WERI-Rb-1 (cell line): ENCODE results near the gene EDA.

Experiments
- DNase-seq: peaks from one replicate; pipeline ENCODE4 v3.0.0-alpha.2; 2020
- H3K27ac ChIP-seq: fragments of 250-450 bp; sonication (Bioruptor Pico); 2 replicates; pipeline ENCODE4 v1.5.1; 2020; ENCODE audit warnings: mild to moderate bottlenecking, moderate library complexity
- H3K27me3 ChIP-seq: fragments of 250-450 bp; sonication (Bioruptor Pico); 2 replicates; pipeline ENCODE4 v1.5.1; 2021; ENCODE audit warnings: mild to moderate bottlenecking, low read depth, moderate library complexity; ENCODE audit not compliant: insufficient read depth, severe bottlenecking
- H3K36me3 ChIP-seq: fragments of 250-450 bp; sonication (Bioruptor Pico); 2 replicates; pipeline ENCODE4 v1.5.1; 2020; ENCODE audit warnings: mild to moderate bottlenecking, moderate library complexity
- H3K4me3 ChIP-seq: 2 replicates; pipeline ENCODE4 v1.5.1; 2011; ENCODE audit warnings: low read depth, mild to moderate bottlenecking, control low read depth, low read length
- H3K9me3 ChIP-seq: fragments of 250-450 bp; sonication (Bioruptor Pico); 2 replicates; pipeline ENCODE4 v1.5.1; 2021; ENCODE audit warnings: mild to moderate bottlenecking, moderate library complexity; ENCODE audit not compliant: severe bottlenecking
- TF ChIP-seq, protein P1 (sequence below): IDR thresholded peaks from 2 replicates; pipeline ENCODE4 v1.5.1; 2011; ENCODE audit warnings: low read depth, mild to moderate bottlenecking, control low read depth, inconsistent platforms, low read length

EDA gene

GRCh38 chrX:69793260-69793935, 177.5 kb downstream of the EDA start:
- no peak for DNase-seq
- Histone ChIP-seq H3K4me3 (no peak overlapping the region), H3K27ac (no peak overlapping the region), H3K9me3 (no peaks in the 10 kb centered on the region), H3K36me3 (no peaks in the 10 kb centered on the region), H3K27me3 (peaks cover 2% of the 10 kb centered on the region)
- TF ChIP-seq, protein P1, sequence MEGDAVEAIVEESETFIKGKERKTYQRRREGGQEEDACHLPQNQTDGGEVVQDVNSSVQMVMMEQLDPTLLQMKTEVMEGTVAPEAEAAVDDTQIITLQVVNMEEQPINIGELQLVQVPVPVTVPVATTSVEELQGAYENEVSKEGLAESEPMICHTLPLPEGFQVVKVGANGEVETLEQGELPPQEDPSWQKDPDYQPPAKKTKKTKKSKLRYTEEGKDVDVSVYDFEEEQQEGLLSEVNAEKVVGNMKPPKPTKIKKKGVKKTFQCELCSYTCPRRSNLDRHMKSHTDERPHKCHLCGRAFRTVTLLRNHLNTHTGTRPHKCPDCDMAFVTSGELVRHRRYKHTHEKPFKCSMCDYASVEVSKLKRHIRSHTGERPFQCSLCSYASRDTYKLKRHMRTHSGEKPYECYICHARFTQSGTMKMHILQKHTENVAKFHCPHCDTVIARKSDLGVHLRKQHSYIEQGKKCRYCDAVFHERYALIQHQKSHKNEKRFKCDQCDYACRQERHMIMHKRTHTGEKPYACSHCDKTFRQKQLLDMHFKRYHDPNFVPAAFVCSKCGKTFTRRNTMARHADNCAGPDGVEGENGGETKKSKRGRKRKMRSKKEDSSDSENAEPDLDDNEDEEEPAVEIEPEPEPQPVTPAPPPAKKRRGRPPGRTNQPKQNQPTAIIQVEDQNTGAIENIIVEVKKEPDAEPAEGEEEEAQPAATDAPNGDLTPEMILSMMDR: no peak

- H3K36me3 ChIP-seq: no peaks in the 10 kb centered on the region
- no peak overlapping the region for H3K27ac ChIP-seq
- H3K27me3 ChIP-seq: no peaks in the 10 kb centered on the region
- no peaks in the 10 kb centered on the region for H3K9me3 ChIP-seq
- no peak overlapping the region for H3K4me3 ChIP-seq
- TF ChIP-seq, protein P1: no peak
- no peak for DNase-seq
Measured at GRCh38 chrX:69795702-69796101, 179.8 kb downstream of the EDA start.

GRCh38 chrX:69807400-69807799, 191.5 kb downstream of the EDA start:
- no peaks in the 10 kb centered on the region for H3K27me3 ChIP-seq
- no peaks in the 10 kb centered on the region for H3K36me3 ChIP-seq
- no peak overlapping the region for H3K4me3 ChIP-seq
- H3K9me3 ChIP-seq: no peaks in the 10 kb centered on the region
- no peak for DNase-seq
- TF ChIP-seq, protein P1: no peak
- no peak overlapping the region for H3K27ac ChIP-seq

DNA sequence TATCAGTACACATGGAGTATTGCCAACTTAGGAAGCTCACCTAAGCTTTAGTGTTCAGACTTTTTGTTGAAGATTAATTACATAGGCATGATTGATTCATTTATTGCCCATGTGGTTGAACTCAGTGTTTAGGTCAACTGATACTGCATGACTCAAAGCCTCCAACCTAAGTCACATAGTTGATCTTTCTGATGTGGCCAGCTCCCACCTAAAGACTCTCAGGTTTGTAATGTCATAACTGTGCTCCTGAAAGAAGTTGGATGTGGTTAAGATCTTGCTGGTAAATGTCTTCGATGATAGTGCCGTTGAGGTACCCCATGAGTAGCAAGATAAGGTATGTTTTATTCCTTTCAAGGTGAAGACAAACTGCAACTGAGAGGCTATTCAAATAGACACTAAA, 192.5 kb downstream of the EDA start:
- no peak overlapping the region for H3K4me3 ChIP-seq
- H3K36me3 ChIP-seq: no peaks in the 10 kb centered on the region
- DNase-seq: no peak
- H3K27me3 ChIP-seq: no peaks in the 10 kb centered on the region
- TF ChIP-seq, protein P1: no peak
- H3K27ac ChIP-seq: no peak overlapping the region
- no peaks in the 10 kb centered on the region for H3K9me3 ChIP-seq

GRCh38 chrX:69813677-69814076, 197.8 kb downstream of the EDA start:
- no peaks in the 10 kb centered on the region for H3K9me3 ChIP-seq
- H3K4me3 ChIP-seq: no peak overlapping the region
- H3K36me3 ChIP-seq: no peaks in the 10 kb centered on the region
- H3K27ac ChIP-seq: no peak overlapping the region
- TF ChIP-seq, protein P1: no peak
- no peak for DNase-seq
- H3K27me3 ChIP-seq: no peaks in the 10 kb centered on the region

DNA sequence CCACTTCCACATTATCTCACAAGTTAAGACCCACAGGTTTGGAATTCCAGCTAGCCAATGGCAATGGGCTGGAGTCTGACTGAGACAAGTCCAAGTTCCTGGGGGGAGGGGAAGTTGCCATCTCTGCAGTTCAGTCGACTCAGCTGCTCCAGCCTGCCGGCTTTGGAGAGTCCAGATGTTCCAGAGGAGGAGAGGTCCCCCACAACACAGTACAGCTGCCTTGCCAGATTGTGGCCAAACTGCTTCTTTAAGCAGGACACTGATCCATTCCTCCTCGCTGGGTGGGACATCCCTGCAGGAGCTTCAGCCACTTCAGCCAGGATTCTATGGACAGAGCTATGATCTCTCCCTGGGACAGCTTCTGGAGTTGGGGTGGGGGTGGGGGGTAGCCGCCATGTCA, 199.2 kb downstream of the EDA start:
- H3K9me3 ChIP-seq: no peaks in the 10 kb centered on the region
- H3K36me3 ChIP-seq: no peaks in the 10 kb centered on the region
- TF ChIP-seq, protein P1: no peak
- no peak overlapping the region for H3K27ac ChIP-seq
- DNase-seq: no peak
- no peak overlapping the region for H3K4me3 ChIP-seq
- no peaks in the 10 kb centered on the region for H3K27me3 ChIP-seq
